A673 (cell line): ENCODE measurements around the gene MROH2B. TPM values are rescaled to one million over a fixed set of nuclear protein-coding genes. Genes with fewer than 3 reads are reported as not detected.

ENCODE experiments used
- BruUV-seq: library from RNA; stranded (reverse); fragments of 400-500 nt; replicated peaks from 2 replicates; lab custom pipeline; 2021; lab: Mats Ljungman, UMichigan
- CTCF ChIA-PET: fragments of 300-600 bp; sonication (Branson Sonifier 250); formaldehyde crosslinking; loops from one replicate; lab custom pipeline; 2022; ENCODE audit warnings: antibody characterized with exemption; lab: Charles Lee
- POLR2A ChIA-PET: fragments of 300-600 bp; sonication (Branson Sonifier 250); formaldehyde crosslinking; loops from one replicate; lab custom pipeline; 2022; ENCODE audit warnings: antibody characterized with exemption; ENCODE audit not compliant: low non-redundant PET; lab: Charles Lee
- DNase-seq: peaks from one replicate; pipeline ENCODE4 v3.0.0-alpha.2; 2015; ENCODE audit warnings: low spot score
- H3K27ac ChIP-seq: fragments of 200-600 bp; sonication (generic); 2 replicates; pipeline ENCODE4 v1.5.1; 2016; ENCODE audit warnings: mixed run types, low read depth, mild to moderate bottlenecking, mixed read lengths, antibody characterized with exemption, low read length; ENCODE audit not compliant: poor library complexity, severe bottlenecking
- H3K27me3 ChIP-seq: fragments of 200-600 bp; sonication (generic); replicated peaks from 2 replicates; pipeline ENCODE4 v1.6.1; 2017; ENCODE audit warnings: mixed run types, low read depth, mild to moderate bottlenecking, mixed read lengths, antibody characterized with exemption, low read length; ENCODE audit not compliant: insufficient read depth, poor library complexity
- H3K36me3 ChIP-seq: fragments of 200-600 bp; sonication (generic); 2 replicates; pipeline ENCODE4 v1.6.1; 2016; ENCODE audit warnings: mixed run types, mild to moderate bottlenecking, mixed read lengths, antibody characterized with exemption, low read length; ENCODE audit not compliant: insufficient read depth, poor library complexity, severe bottlenecking
- H3K4me1 ChIP-seq: fragments of 200-600 bp; sonication (generic); 2 replicates; pipeline ENCODE4 v1.6.1; 2017; ENCODE audit warnings: mixed run types, mild to moderate bottlenecking, mixed read lengths, antibody characterized with exemption, low read length; ENCODE audit not compliant: insufficient read depth, poor library complexity, severe bottlenecking
- H3K4me3 ChIP-seq: fragments of 200-600 bp; sonication (generic); 2 replicates; pipeline ENCODE4 v1.5.1; 2016; ENCODE audit warnings: low read depth, mixed run types, mild to moderate bottlenecking, mixed read lengths, low read length; ENCODE audit not compliant: poor library complexity, severe bottlenecking
- H3K9me3 ChIP-seq: fragments of 200-600 bp; sonication (generic); 2 replicates; pipeline ENCODE4 v1.6.1; 2016; ENCODE audit warnings: mixed run types, low read depth, mild to moderate bottlenecking, mixed read lengths, antibody characterized with exemption, low read length; ENCODE audit not compliant: poor library complexity, severe bottlenecking
- CTCF ChIP-seq: fragments of 300-800, 200-600 bp; sonication (generic); conservative IDR thresholded peaks from 2 replicates; pipeline ENCODE4 v1.5.1; 2017; ENCODE audit warnings: low read depth, mild to moderate bottlenecking, antibody characterized with exemption, low read length, moderate library complexity, mixed read lengths
- EZH2 ChIP-seq: fragments of 200-600 bp; sonication (generic); IDR thresholded peaks from 2 replicates; pipeline ENCODE4 v1.6.1; 2017; ENCODE audit warnings: borderline replicate concordance, low read depth, mild to moderate bottlenecking, mixed read lengths, antibody characterized with exemption, low read length; ENCODE audit not compliant: poor library complexity, severe bottlenecking
- intact Hi-C: fragments of 100-400 bp; cut with micrococcal nuclease; formaldehyde crosslinking; loops from one replicate; pipeline ENCODE4 v1.10.0; 2022; ENCODE audit not compliant: unreplicated experiment
- total RNA-seq: library from RNA; stranded (reverse); gene quantifications from 2 replicates; pipeline ENCODE4 v1.2.3, GENCODE V29; 2021

The MROH2B gene
- total RNA-seq, 1 experiment from 2014 or later, result not detected

- ChIA-PET POLR2A (no interaction called here), CTCF (no interaction called here)
- H3K4me3 ChIP-seq, result no peak overlapping the region
- TF ChIP-seq EZH2 (no peak), CTCF (no peak)
- no peak for DNase-seq
- H3K27ac ChIP-seq, result no peak overlapping the region
- intact Hi-C loops, result no loop called here
- H3K27me3 ChIP-seq, result no peaks in the 10 kb centered on the region
- BruUV-seq, result no TSS peak
- H3K9me3 ChIP-seq, result no peaks in the 10 kb centered on the region
- no peaks in the 10 kb centered on the region for H3K4me1 ChIP-seq
- no peaks in the 10 kb centered on the region for H3K36me3 ChIP-seq
These were observed 66.2 kb downstream of the MROH2B start for GRCh38 chr5:41004931-41005330.

- Histone ChIP-seq H3K4me1 (no peaks in the 10 kb centered on the region), H3K4me3 (no peak overlapping the region), H3K36me3 (no peaks in the 10 kb centered on the region), H3K27ac (no peak overlapping the region), H3K9me3 (no peaks in the 10 kb centered on the region), H3K27me3 (no peaks in the 10 kb centered on the region)
- DNase-seq, result no peak
- ChIA-PET POLR2A (no interaction called here), CTCF (no interaction called here)
- intact Hi-C loops, result no loop called here
- TF ChIP-seq EZH2 (no peak), CTCF (no peak)
- no TSS peak for BruUV-seq
These were observed 67.3 kb downstream of the MROH2B start for GRCh38 chr5:41003670-41004376.

GRCh38 chr5:40999966-41000365 is 71.2 kb downstream of the MROH2B start:
- BruUV-seq, result no TSS peak
- CTCF ChIA-PET, result no interaction called here
- intact Hi-C loops, result no loop called here

More at GRCh38 chr5:40999966-41000365, 71.2 kb downstream of the MROH2B start:
- DNase-seq, result no peak
- POLR2A ChIA-PET, result no interaction called here
- no peaks in the 10 kb centered on the region for H3K36me3 ChIP-seq
- TF ChIP-seq EZH2 (no peak), CTCF (no peak)
- H3K9me3 ChIP-seq, result no peaks in the 10 kb centered on the region
- no peaks in the 10 kb centered on the region for H3K4me1 ChIP-seq
- H3K4me3 ChIP-seq, result no peak overlapping the region
- H3K27ac ChIP-seq, result no peak overlapping the region
- no peaks in the 10 kb centered on the region for H3K27me3 ChIP-seq
